ENCODE measurements around the gene TRMT112. TPM values are rescaled to one million over a fixed set of nuclear protein-coding genes. Genes with fewer than 3 reads are reported as not detected.

Gene TRMT112
- total RNA-seq, 2 donors from 2014 or later, result 170 to 223 TPM

DNA sequence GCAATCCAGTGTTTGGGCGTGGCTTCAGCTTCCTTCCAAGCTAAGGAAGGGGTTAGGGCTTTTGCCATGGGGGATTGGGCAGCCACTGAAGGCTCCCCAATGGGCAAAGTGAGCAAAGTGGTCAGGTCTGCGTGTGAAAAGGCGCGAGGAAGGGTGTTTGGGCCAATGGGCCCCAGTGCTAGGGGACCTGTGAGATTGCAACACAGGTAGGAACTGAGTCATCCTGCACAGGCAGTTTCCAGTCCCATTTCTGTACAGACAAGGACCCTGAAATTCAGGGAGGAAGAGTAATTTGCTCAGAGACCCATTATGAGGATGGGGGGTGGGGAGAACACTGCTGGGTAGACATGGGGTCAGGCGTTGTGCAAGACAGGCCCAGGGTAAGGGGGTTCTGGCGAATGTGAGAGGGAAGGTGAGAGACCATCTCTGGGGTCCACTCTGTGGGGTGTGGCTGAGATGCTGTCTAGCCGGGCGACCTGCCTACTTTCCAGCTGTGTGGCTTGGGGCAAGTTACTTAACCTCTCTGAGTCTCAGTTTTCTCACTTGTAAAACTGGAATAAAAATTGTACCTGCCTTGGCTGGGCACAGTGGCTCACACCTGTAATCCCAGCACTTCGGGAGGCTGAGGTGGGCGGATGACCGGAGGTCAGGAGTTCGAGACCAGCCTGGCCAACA, 30.0 kb upstream of the TRMT112 start:
- Histone ChIP-seq H3K4me3 (no peak overlapping the region), H3K27ac (no peak overlapping the region), H3K9me3 (no peaks in the 10 kb centered on the region), H3K4me1 (peaks cover 5% of the 10 kb centered on the region), H3K27me3 (no peaks in the 10 kb centered on the region), H3K36me3 (replicated peaks in 1 of 2; ENCODE audit: insufficient read depth in 1 of 2, low read depth in 2 of 2) (no peaks in the 10 kb centered on the region)
- ATAC-seq, result no peak
- intact Hi-C loops (cut with DNase I), result no loop called here
- DNase-seq, result no peak
- 69 to 77% methylated on average over 12 of the region's 12 CpGs for WGBS, 2 donors
- no peak for TF ChIP-seq POLR2A (IDR thresholded peaks at IDR 0.05)
- TF ChIP-seq, protein P1, sequence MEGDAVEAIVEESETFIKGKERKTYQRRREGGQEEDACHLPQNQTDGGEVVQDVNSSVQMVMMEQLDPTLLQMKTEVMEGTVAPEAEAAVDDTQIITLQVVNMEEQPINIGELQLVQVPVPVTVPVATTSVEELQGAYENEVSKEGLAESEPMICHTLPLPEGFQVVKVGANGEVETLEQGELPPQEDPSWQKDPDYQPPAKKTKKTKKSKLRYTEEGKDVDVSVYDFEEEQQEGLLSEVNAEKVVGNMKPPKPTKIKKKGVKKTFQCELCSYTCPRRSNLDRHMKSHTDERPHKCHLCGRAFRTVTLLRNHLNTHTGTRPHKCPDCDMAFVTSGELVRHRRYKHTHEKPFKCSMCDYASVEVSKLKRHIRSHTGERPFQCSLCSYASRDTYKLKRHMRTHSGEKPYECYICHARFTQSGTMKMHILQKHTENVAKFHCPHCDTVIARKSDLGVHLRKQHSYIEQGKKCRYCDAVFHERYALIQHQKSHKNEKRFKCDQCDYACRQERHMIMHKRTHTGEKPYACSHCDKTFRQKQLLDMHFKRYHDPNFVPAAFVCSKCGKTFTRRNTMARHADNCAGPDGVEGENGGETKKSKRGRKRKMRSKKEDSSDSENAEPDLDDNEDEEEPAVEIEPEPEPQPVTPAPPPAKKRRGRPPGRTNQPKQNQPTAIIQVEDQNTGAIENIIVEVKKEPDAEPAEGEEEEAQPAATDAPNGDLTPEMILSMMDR (IDR thresholded peaks at IDR 0.05), result no peak

DNA sequence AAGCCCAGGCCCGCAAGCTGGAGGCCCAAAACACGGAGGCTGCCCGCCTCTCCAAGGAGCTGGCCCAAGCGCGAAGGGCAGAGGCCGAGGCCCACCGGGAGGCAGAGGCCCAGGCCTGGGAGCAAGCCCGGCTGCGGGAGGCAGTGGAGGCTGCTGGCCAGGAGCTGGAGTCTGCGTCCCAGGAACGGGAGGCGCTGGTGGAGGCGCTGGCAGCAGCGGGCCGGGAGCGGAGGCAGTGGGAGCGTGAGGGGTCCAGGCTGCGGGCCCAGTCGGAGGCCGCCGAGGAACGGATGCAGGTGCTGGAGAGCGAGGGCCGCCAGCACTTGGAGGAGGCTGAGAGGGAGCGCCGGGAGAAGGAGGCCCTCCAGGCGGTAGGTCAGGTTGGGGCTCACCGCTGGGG, 27.4 kb upstream of the TRMT112 start:
- 88 to 90% methylated on average over 22 to 28 of the region's 28 CpGs for WGBS, 2 donors
- H3K27ac ChIP-seq, result no peak overlapping the region
- no peaks in the 10 kb centered on the region for H3K27me3 ChIP-seq
- peaks cover 11% of the 10 kb centered on the region for H3K4me1 ChIP-seq
- H3K36me3 ChIP-seq (replicated peaks in 1 of 2; ENCODE audit: insufficient read depth in 1 of 2, low read depth in 2 of 2), result no peaks in the 10 kb centered on the region
- intact Hi-C loops (cut with DNase I), result no loop called here
- ATAC-seq (no peak), DNase-seq (no peak)
- H3K9me3 ChIP-seq, result no peaks in the 10 kb centered on the region
- H3K4me3 ChIP-seq, result no peak overlapping the region
- no peak for TF ChIP-seq POLR2A (IDR thresholded peaks at IDR 0.05)
- TF ChIP-seq, protein P1 (IDR thresholded peaks at IDR 0.05), result no peak

DNA sequence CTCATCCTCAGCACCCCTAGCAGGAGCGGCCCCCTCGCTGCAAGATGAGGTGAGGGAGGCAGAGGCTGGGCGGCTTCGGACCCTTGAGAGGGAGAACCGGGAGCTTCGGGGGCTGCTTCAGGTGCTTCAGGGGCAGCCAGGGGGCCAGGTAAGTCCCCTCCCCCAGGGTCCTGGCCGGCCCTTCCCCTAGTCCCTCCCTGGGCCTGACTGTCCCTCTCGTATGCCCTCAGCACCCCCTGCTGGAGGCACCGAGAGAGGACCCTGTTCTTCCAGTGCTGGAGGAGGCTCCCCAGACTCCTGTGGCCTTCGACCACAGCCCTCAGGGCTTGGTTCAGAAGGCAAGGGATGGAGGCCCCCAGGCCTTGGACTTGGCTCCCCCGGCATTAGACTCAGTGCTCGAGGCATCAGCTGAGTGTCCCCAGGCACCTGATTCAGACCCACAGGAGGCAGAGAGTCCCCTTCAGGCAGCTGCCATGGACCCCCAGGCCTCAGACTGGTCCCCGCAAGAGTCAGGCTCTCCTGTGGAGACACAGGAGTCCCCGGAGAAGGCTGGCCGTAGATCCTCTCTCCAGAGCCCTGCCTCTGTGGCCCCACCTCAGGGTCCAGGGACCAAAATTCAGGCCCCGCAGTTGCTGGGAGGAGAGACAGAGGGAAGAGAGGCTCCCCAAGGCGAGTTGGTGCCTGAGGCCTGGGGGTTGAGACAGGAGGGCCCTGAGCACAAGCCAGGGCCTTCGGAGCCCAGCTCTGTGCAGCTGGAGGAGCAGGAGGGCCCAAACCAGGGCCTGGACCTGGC, 26.6 kb upstream of the TRMT112 start:
- Histone ChIP-seq H3K9me3 (no peaks in the 10 kb centered on the region), H3K36me3 (replicated peaks in 1 of 2; ENCODE audit: insufficient read depth in 1 of 2, low read depth in 2 of 2) (no peaks in the 10 kb centered on the region), H3K4me3 (no peak overlapping the region), H3K4me1 (peaks cover 11% of the 10 kb centered on the region), H3K27me3 (no peaks in the 10 kb centered on the region), H3K27ac (no peak overlapping the region)
- peak in 2 of 4 donors; percentile 24 to 35 for DNase-seq
- WGBS, 2 donors, result 74 to 84% methylated on average over 7 to 18 of the region's 18 CpGs
- no peak for ATAC-seq
- intact Hi-C loops (cut with DNase I), result no loop called here
- TF ChIP-seq, protein P1 (IDR thresholded peaks at IDR 0.05), result peak in 2 of 7 experiments; percentile 11 to 13
- no peak for TF ChIP-seq POLR2A (IDR thresholded peaks at IDR 0.05)

DNA sequence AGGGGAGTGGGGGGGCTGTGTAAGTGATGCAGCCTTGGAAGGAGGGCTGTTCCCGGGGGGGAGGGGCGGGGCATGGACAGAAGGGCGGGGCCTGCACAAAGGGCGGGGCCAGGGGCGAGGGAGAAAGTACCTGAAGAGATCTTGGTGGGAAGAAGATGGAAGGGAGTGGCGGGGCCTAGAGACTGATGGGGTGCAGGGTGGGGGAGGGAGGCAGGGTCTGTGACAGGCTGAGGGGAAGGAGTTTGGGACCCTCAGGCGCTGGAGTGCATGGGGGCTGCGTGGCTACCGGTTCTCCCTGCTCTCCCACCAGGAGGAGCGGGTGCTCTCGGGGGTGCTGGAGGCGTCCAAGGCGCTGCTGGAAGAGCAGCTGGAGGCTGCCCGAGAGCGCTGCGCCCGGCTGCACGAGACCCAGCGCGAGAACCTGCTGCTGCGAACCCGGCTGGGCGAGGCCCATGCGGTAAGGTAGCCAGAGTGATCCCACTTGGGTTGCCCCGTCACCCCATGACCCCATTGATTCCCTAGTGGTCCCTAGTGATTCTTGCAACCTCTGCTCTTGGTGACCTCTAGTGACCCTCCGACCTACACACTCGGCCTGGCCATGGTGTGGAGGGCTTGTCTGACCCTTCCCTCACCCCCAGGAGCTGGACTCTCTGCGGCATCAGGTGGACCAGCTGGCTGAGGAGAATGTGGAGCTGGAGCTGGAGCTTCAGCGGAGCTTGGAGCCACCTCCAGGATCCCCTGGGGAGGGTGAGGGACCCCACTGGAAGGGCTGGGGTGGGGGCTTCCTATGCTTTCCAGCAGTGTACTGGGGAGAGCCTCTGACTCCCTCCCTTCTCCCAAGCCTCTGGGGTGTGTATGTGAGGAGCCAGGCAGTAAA, 25.7 kb upstream of the TRMT112 start:
- H3K27me3 ChIP-seq, result no peaks in the 10 kb centered on the region
- ATAC-seq, result peak; percentile 64
- H3K9me3 ChIP-seq, result no peaks in the 10 kb centered on the region
- intact Hi-C loops (cut with DNase I), result no loop called here
- H3K27ac ChIP-seq, result peak overlapping the region in 3 of 4 donors; percentile 60 to 84 (median 83)
- 28 to 66% methylated on average over 8 to 27 of the region's 29 CpGs for WGBS, 2 donors
- DNase-seq, result no peak
- TF ChIP-seq POLR2A (IDR thresholded peaks at IDR 0.05), result no peak
- TF ChIP-seq, protein P1 (IDR thresholded peaks at IDR 0.05), result no peak
- no peak overlapping the region for H3K4me3 ChIP-seq
- peaks cover 11% of the 10 kb centered on the region for H3K4me1 ChIP-seq
- H3K36me3 ChIP-seq (replicated peaks in 1 of 2; ENCODE audit: insufficient read depth in 1 of 2, low read depth in 2 of 2), result no peaks in the 10 kb centered on the region

All from body of pancreas (tissue), 4 donors.